ENCODE results near the gene FEM1C.

Gene FEM1C, protein sequence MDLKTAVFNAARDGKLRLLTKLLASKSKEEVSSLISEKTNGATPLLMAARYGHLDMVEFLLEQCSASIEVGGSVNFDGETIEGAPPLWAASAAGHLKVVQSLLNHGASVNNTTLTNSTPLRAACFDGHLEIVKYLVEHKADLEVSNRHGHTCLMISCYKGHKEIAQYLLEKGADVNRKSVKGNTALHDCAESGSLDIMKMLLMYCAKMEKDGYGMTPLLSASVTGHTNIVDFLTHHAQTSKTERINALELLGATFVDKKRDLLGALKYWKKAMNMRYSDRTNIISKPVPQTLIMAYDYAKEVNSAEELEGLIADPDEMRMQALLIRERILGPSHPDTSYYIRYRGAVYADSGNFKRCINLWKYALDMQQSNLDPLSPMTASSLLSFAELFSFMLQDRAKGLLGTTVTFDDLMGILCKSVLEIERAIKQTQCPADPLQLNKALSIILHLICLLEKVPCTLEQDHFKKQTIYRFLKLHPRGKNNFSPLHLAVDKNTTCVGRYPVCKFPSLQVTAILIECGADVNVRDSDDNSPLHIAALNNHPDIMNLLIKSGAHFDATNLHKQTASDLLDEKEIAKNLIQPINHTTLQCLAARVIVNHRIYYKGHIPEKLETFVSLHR
- total RNA-seq: 93.4 to 93.8 reads per million in 2 donors

- DNase-seq: peak; percentile 85 to 98 (median 96)
These were observed at the start of gene FEM1C for GRCh38 chr5:115544436-115545350. Gene FEM1C (minus strand): TSS chr5:115544775. CDS start chr5:115543493, 1,282 bp downstream.

- DNase-seq: no peak
These were observed 44.5 kb upstream of the FEM1C start for GRCh38 chr5:115589043-115589442.

GRCh38 chr5:115588640-115589039 lies 44.1 kb upstream of the FEM1C start:
- no peak for DNase-seq

- peak in 1 of 5 experiments; percentile 28 for DNase-seq
These were observed 42.1 kb upstream of the FEM1C start for GRCh38 chr5:115586525-115587146.

DNA sequence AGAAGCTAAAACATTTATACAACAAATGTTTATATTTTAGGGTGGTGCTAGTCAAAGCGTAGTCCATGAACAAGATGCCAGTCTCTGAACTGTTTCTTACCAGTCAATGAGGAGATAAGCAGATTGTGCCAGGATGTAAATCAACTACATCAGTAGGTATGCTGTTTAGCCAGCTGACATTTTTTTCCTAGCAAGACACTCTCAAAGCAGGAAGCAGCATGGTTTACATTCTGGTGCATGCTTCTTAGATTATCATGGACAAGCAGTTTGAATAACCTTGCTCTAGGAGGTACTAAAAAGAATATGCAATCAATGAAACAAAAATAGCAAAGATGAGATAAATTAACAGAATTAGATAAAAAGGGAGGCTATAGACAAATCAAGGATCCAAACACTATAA lies 40.7 kb upstream of the FEM1C start:
- no peak for DNase-seq

- no peak for DNase-seq
These were observed 39.9 kb upstream of the FEM1C start for GRCh38 chr5:115584501-115584900.

DNA sequence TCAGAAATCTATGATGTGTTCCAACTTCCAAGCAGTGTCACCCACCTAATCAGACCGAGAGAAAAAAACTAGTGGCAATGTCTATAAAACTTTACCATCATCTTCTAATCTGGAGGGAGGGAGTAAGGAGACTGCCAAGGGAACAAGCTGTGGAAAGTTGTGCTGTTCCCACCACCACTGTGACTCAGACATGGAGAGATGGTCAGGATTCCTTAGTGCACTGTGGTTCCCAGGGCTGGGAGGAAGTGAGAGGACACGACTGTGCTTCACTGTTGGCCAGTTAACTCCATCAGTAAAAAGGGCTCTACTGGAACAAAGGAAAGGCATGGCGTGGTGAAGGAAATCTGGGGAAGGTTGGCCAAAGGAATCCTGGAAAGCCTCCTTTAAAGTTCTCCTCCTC lies 38.9 kb upstream of the FEM1C start:
- no peak for DNase-seq

- no peak for DNase-seq
These were observed 36.4 kb upstream of the FEM1C start for GRCh38 chr5:115580941-115581340.

GRCh38 chr5:115579747-115580173 lies 35.2 kb upstream of the FEM1C start:
- no peak for DNase-seq

GRCh38 chr5:115579216-115579615 lies 34.6 kb upstream of the FEM1C start:
- DNase-seq: no peak

DNA sequence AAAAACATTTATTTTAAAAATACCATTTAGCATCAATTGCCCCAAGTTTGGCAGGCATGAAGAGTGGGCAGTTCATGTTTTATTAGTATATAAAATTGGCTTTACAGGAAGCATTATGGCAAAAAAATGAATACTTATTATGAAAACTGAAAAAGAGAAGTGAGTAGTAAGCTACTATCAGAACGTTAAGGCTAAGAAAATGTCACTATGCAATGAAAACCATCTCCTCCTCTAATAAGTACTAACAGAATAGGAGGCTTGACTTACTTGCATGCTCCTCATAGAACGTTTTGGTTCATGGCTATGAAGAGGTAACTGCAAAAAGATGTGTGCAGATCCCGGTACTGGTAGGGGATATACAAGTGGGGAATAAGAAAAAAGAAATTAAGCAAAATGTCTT lies 34.1 kb upstream of the FEM1C start:
- DNase-seq: no peak

DNA sequence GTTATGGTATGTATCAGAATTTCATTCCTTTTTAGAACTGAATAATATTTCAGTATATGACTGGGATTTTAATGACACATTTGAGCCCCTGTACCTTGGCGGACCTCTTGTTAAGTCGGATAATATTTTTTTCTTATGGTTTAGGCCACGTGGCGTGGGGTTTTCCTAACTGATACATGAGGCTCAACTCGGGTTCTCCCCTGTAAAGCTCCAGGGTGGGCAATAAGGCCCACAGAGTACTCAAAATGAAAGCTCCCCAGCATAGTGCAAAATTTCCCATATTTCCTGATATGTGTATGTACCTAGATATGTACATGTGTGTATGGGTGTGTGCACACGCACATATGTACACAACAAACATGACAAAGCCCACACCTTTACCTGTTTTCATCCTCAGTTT lies 33.2 kb upstream of the FEM1C start:
- no peak for DNase-seq

DNA sequence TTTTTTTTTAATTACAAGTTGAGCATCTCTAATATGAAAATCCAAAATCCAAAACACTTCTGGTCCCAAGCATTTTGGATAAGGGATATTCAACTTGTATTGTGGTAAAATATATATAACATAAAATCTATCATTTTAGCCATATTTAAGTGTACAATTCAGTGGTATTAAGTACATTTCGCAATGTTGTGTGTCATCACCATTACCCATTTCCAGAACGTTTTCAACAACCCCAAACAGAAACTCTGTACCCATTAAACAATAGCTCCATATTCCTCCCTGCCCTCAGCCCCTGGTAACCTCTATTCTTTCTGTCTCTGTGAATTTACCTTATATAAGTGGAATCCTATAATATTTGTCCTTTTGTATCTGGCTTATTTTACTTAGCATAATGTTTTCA lies 32.8 kb upstream of the FEM1C start:
- DNase-seq: no peak

DNA sequence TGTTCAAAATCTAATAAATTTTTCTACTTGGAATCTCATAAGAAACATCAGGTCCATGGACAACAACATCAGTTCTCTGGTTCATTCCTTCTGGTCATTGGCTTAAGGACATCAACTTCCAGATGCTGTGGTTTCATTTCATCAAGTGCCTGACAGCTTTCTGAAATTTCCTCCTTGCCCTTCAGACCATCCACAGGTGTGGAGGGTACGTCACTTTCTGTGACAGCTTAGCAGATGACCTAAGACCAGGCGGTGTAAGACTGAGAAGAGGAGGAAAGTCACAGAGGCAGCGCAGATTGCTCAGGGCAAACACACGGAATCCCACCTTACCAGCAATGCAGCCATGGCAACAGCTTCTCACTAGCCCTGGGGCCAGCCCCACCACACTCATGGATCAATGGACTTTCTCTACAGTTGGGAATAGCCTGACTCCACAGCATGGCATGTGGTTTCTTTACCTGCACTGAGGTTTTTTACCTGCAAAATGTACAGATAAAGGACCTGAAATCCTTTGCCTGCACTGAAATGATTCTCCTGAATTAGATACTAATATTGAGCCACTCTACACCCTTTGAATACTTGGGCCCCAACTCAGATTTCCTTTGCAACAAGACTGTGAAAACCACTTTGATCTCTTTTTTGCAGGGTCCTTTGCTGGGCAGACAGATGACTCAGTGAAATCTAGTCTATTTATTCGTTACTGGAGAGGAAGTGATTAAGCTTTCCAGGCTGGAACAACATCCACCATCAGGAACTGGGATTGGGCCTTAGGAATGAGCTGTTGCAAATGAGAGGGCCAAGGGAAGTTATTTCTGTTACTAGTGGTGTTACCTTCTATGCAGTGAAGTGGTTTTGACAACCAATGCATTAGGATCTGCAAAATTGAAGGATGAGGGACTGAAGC lies 30.8 kb upstream of the FEM1C start:
- DNase-seq: no peak

GRCh38 chr5:115573133-115573532 lies 28.6 kb upstream of the FEM1C start:
- no peak for DNase-seq

- no peak for DNase-seq
These were observed 26.9 kb upstream of the FEM1C start for GRCh38 chr5:115571441-115571878.

DNA sequence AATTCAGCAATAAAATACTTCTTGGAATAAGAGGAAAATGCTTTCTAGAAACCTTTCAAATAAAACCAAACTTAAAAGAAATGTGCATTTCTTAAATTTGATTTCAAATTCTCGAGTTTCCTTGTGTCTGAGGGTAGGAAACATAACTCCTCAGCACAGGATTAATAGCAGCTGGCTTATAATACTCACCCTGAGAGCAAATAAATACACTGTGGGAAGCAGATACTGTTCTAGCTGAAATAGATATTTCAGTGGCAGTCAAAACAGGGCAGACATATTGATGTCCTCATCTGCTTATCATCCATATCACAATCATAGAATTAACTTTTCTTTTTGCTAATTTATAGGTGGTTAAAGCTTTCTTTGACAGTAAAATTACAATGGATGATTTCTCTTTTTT lies 24.1 kb upstream of the FEM1C start:
- no peak for DNase-seq

DNA sequence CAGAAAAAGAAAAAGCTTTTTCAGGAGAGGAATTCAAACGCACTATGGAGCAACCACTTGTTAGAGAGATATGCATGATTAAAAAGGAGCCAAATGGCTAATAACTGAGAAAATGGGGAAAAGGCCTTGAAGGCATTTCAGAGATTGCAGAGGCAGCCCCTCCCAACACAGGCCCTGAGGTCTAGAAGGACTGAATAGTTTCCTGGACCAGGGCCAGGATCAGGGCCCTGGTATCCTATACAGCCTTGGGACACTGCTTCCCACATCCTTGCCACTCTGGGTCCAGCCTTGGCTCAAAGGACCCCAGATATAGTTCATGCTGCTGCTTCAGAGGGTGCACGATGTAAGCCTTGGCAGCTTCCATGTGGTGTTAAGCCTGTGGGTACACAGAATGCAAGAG lies 20.7 kb upstream of the FEM1C start:
- no peak for DNase-seq

DNA sequence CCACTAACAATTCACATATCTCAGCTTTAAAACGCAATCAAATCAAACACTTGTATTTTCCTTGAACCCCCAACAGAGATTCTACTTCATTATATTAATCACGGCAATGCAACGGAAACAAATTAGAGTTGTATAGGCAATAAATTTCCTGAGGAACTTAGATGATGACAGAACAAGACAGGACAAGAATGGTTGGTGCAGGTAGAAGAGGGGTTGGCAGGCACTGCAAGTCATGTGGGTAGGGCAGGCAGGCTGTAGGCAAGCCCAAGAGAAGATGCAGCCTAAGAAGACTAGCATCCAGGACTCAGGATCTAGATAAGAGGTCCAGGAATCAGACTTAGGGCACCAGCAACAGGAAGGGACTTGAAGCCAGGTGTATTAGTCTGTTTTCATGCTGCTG lies 16.6 kb upstream of the FEM1C start:
- DNase-seq: no peak

- no peak for DNase-seq
These were observed 14.9 kb upstream of the FEM1C start for GRCh38 chr5:115559524-115559923.

DNA sequence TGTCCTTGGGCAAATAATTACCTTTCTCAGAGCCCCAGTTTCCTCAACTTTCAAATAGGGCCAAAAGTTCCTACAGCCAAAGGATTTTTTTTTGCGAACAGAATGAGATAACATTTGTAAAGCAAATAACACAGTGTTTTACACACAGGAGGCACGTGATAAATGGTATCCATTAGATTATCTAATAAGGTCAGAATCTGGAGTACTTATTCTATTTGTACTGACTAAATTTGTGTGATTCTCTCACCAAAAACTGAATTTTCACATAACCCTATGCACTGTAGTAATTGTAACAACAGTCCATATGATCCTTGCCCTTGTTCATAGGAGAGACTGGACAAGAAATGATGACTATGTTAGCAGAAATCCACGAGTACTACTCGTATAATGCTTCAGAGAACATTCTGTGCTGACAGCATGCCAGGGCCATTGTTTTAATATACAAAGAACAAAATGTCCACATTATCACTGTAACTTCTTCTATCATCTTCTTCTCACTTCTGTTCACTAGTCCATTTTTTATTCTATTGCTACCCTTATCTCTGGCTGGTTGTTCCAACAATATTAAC lies 13.9 kb upstream of the FEM1C start:
- DNase-seq: no peak
